H9 (cell line): ENCODE data around the gene PXN. TPM values are rescaled to one million over a fixed set of nuclear protein-coding genes. Genes with fewer than 3 reads are reported as not detected.

ENCODE experiments used
- DNase-seq: peaks from one replicate; pipeline ENCODE4 v3.0.0-alpha.2; 2017
- H2AFZ ChIP-seq: one replicate; pipeline ENCODE4 v1.6.1; 2013; ENCODE audit warnings: mild to moderate bottlenecking, low read length, control low read depth, moderate library complexity
- H2AK5ac ChIP-seq: 2 replicates; pipeline ENCODE4 v1.6.1; 2013; ENCODE audit warnings: low read length, control low read depth, mixed read lengths; ENCODE audit not compliant: insufficient read length
- H2BK120ac ChIP-seq: one replicate; pipeline ENCODE4 v1.6.1; 2013; ENCODE audit warnings: low read depth, mild to moderate bottlenecking, low read length, control low read depth, inconsistent platforms; ENCODE audit not compliant: poor library complexity, severe bottlenecking
- H2BK12ac ChIP-seq: 2 replicates; pipeline ENCODE4 v1.6.1; 2013; ENCODE audit warnings: low read length, control low read depth, mixed read lengths, low read depth; ENCODE audit not compliant: insufficient read length
- H2BK15ac ChIP-seq: 2 replicates; pipeline ENCODE4 v1.6.1; 2013; ENCODE audit warnings: low read depth, low read length, control low read depth
- H2BK20ac ChIP-seq: one replicate; pipeline ENCODE4 v1.6.1; 2013; ENCODE audit warnings: low read depth, mild to moderate bottlenecking, low read length, control low read depth, inconsistent platforms; ENCODE audit not compliant: poor library complexity, severe bottlenecking
- H2BK5ac ChIP-seq: 2 replicates; pipeline ENCODE4 v1.6.1; 2013; ENCODE audit warnings: low read length, control low read depth, mixed read lengths; ENCODE audit not compliant: insufficient read length
- H3K14ac ChIP-seq: 2 replicates; pipeline ENCODE4 v1.6.1; 2013; ENCODE audit warnings: low read length, control low read depth; ENCODE audit not compliant: insufficient read depth
- H3K18ac ChIP-seq: 2 replicates; pipeline ENCODE4 v1.6.1; 2013; ENCODE audit warnings: low read depth, mild to moderate bottlenecking, mixed read lengths, low read length, control low read depth; ENCODE audit not compliant: insufficient read length
- H3K23ac ChIP-seq: 2 replicates; pipeline ENCODE4 v1.6.1; 2013; ENCODE audit warnings: low read length, control low read depth, mixed read lengths, low read depth; ENCODE audit not compliant: insufficient read length
- H3K23me2 ChIP-seq: 2 replicates; pipeline ENCODE4 v1.6.1; 2013; ENCODE audit warnings: low read depth, mild to moderate bottlenecking, mixed read lengths, low read length, control low read depth; ENCODE audit not compliant: insufficient read length, poor library complexity, severe bottlenecking
- H3K27ac ChIP-seq: 2 replicates; pipeline ENCODE4 v1.5.1; 2013; ENCODE audit warnings: low read length, control low read depth, mixed read lengths, low read depth; ENCODE audit not compliant: insufficient read length
- H3K27me3 ChIP-seq: 2 replicates; pipeline ENCODE4 v1.6.1; 2013; ENCODE audit warnings: low read length, control low read depth, inconsistent platforms; ENCODE audit not compliant: insufficient read depth
- H3K4ac ChIP-seq: 2 replicates; pipeline ENCODE4 v1.6.1; 2013; ENCODE audit warnings: low read depth, mild to moderate bottlenecking, control low read depth, inconsistent platforms, low read length, moderate library complexity
- H3K4me1 ChIP-seq: 2 replicates; pipeline ENCODE4 v1.6.1; 2013; ENCODE audit warnings: low read length, control low read depth, inconsistent platforms; ENCODE audit not compliant: insufficient read depth
- H3K4me2 ChIP-seq: 2 replicates; pipeline ENCODE4 v1.6.1; 2013; ENCODE audit warnings: low read length, control low read depth, mixed read lengths; ENCODE audit not compliant: insufficient read length, insufficient read depth
- H3K56ac ChIP-seq: 2 replicates; pipeline ENCODE4 v1.6.1; 2013; ENCODE audit warnings: low read depth, mild to moderate bottlenecking, mixed read lengths, low read length, control low read depth; ENCODE audit not compliant: insufficient read length
- H3K79me1 ChIP-seq: 2 replicates; pipeline ENCODE4 v1.6.1; 2013; ENCODE audit warnings: low read depth, mild to moderate bottlenecking, moderate library complexity, low read length, control low read depth, inconsistent platforms; ENCODE audit not compliant: insufficient read depth, poor library complexity, severe bottlenecking
- H3K79me2 ChIP-seq: 2 replicates; pipeline ENCODE4 v1.6.1; 2013; ENCODE audit warnings: low read length, control low read depth, inconsistent platforms; ENCODE audit not compliant: insufficient read depth
- H3K9ac ChIP-seq: 2 replicates; pipeline ENCODE4 v1.6.1; 2013; ENCODE audit warnings: low read length, control low read depth, mixed read lengths; ENCODE audit not compliant: insufficient read length; ENCODE audit errors: extremely low read depth
- H3K9me3 ChIP-seq: one replicate; pipeline ENCODE4 v1.6.1; 2013; ENCODE audit warnings: low read depth, low read length, inconsistent platforms; ENCODE audit not compliant: control insufficient read depth
- H3T11ph ChIP-seq: one replicate; pipeline ENCODE4 v1.6.1; 2013; ENCODE audit warnings: mild to moderate bottlenecking, low read length, control low read depth, inconsistent platforms
- H4K20me1 ChIP-seq: one replicate; pipeline ENCODE4 v1.6.1; 2013; ENCODE audit not compliant: control insufficient read depth, insufficient read length, insufficient read depth
- H4K5ac ChIP-seq: 2 replicates; pipeline ENCODE4 v1.6.1; 2013; ENCODE audit warnings: low read depth, mild to moderate bottlenecking, mixed read lengths, low read length, control low read depth; ENCODE audit not compliant: insufficient read length
- H4K8ac ChIP-seq: replicated peaks from 2 replicates; pipeline ENCODE4 v1.6.1; 2013; ENCODE audit warnings: low read length, control low read depth, mixed read lengths, low read depth; ENCODE audit not compliant: insufficient read length
- H4K91ac ChIP-seq: 2 replicates; pipeline ENCODE4 v1.6.1; 2013; ENCODE audit warnings: low read depth, mild to moderate bottlenecking, moderate library complexity, mixed read lengths, low read length, control low read depth; ENCODE audit not compliant: insufficient read length
- H3K27ac Mint-ChIP-seq, 3 experiments: 2 replicates in 2 of 3; 3 replicates in 1 of 3; pipeline ENCODE4 v1.8.0; 2020 to 2021; ENCODE audit warnings: mixed read lengths in 3 of 3, mild to moderate bottlenecking in 1 of 3, moderate library complexity in 1 of 3
- H3K27me3 Mint-ChIP-seq: 2 replicates; pipeline ENCODE4 v1.8.0; 2021; ENCODE audit warnings: low read depth, mild to moderate bottlenecking, moderate library complexity, mixed read lengths
- H3K36me3 Mint-ChIP-seq, 3 experiments: 2 replicates in 2 of 3; 3 replicates in 1 of 3; pipeline ENCODE4 v1.8.0; 2020 to 2021; ENCODE audit warnings: low read depth in 3 of 3, mixed read lengths in 3 of 3; ENCODE audit not compliant: insufficient read depth in 1 of 3
- H3K4me1 Mint-ChIP-seq, 2 experiments: 2 replicates each; pipeline ENCODE4 v1.8.0; 2020; ENCODE audit warnings: mixed read lengths in 2 of 2
- H3K4me3 Mint-ChIP-seq, 2 experiments: 2 replicates in 1 of 2; 3 replicates in 1 of 2; pipeline ENCODE4 v1.8.0; 2020 to 2021; ENCODE audit warnings: mild to moderate bottlenecking in 2 of 2, mixed read lengths in 2 of 2, moderate library complexity in 1 of 2
- H3K9me3 Mint-ChIP-seq, 2 experiments: 2 replicates in 1 of 2; 3 replicates in 1 of 2; pipeline ENCODE4 v1.8.0; 2020; ENCODE audit warnings: mild to moderate bottlenecking in 2 of 2, mixed read lengths in 2 of 2, moderate library complexity in 1 of 2
- CTCF ChIP-seq: fragments of 200-600 bp; sonication (generic); conservative IDR thresholded peaks from 3 replicates; pipeline ENCODE4 v1.8.0; 2021; ENCODE audit warnings: antibody characterized with exemption, mild to moderate bottlenecking
- WGBS: extraction: QIAGEN DNeasy Blood & Tissue Kit; methylation state at CpG from one replicate; pipeline ENCODE4 v1.1.7; 2013; ENCODE audit warnings: missing lambda C conversion rate, low lambda C conversion rate, mixed read lengths; ENCODE audit not compliant: insufficient read length; ENCODE audit errors: extremely low coverage; 5-methylcytosine and 5-hydroxymethylcytosine counted together
- total RNA-seq: library from RNA; stranded (reverse); gene quantifications from 2 replicates; pipeline ENCODE4 v1.2.1, GENCODE V29; 2021

Gene PXN
- total RNA-seq, 1 experiment from 2014 or later: 92.8 TPM

DNA sequence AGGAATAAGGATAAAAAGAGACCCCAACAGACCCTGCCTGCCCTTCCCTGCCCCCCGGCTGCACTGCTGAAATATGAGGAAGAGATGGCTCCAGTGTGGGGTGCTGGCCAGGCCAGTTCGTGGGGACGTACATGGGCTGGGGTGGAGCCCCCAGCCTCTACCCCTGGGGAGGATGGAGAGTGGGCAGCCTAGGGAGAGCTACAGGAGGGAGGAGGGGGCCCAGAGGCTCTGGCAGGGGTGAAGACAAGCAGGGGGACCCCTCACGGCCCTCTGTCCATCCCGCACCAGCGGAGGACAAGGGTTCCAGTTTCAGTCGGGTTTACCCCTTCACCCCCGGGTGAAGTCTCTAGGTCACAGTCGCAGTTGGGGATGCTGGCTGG is 53.6 kb downstream of the PXN start:
- no peaks in the 10 kb centered on the region for H4K20me1 ChIP-seq
- H3T11ph ChIP-seq: no peak overlapping the region
- H3K27ac ChIP-seq: no peak overlapping the region
- H2BK120ac ChIP-seq: no peak overlapping the region
- no peak overlapping the region for H3K14ac ChIP-seq
- TF ChIP-seq CTCF: no peak
- no peak overlapping the region for H3K56ac ChIP-seq
- no peaks in the 10 kb centered on the region for H3K79me1 ChIP-seq
- H2BK5ac ChIP-seq: no peak overlapping the region
- Mint-ChIP-seq H3K4me3 (no peak overlapping the region), H3K9me3 (no peaks in the 10 kb centered on the region), H3K4me1 (peaks cover 0 to 7% of the 10 kb centered on the region in 2 experiments; a peak in 2 of 4 replicates), H3K36me3 (peaks cover 25 to 69% (median 58%) of the 10 kb centered on the region in 3 experiments; a peak in 6 of 7 replicates), H3K27me3 (no peaks in the 10 kb centered on the region), H3K27ac (peak overlapping the region in 2 of 3 experiments; percentile 47 to 64; a peak in 2 of 7 replicates)
- H2BK20ac ChIP-seq: no peak overlapping the region
- no peak overlapping the region for H4K5ac ChIP-seq
- no peak overlapping the region for H3K18ac ChIP-seq
- H3K27me3 ChIP-seq: no peaks in the 10 kb centered on the region
- no peaks in the 10 kb centered on the region for H3K79me2 ChIP-seq
- H3K23ac ChIP-seq: no peak overlapping the region
- H3K23me2 ChIP-seq: no peaks in the 10 kb centered on the region
- no CpG with 5 or more reads among the region's 9 CpGs for WGBS
- H3K9me3 ChIP-seq: no peaks in the 10 kb centered on the region
- no peak overlapping the region for H2BK15ac ChIP-seq
- H4K8ac ChIP-seq: no peak overlapping the region
- no peak overlapping the region for H4K91ac ChIP-seq
- no peak for DNase-seq
- H3K4ac ChIP-seq: no peak overlapping the region
- no peak overlapping the region for H3K4me2 ChIP-seq
- H3K9ac ChIP-seq: no peak overlapping the region
- H3K4me1 ChIP-seq: no peaks in the 10 kb centered on the region
- H2AFZ ChIP-seq: no peak overlapping the region
- H2BK12ac ChIP-seq: no peak overlapping the region
- no peak overlapping the region for H2AK5ac ChIP-seq
